ENCODE measurements around the gene MFRP. TPM values are rescaled to one million over a fixed set of nuclear protein-coding genes. Genes with fewer than 3 reads are reported as not detected.

The MFRP gene
- total and polyA plus RNA-seq, 10 donors, result 0.02 to 0.16 (median 0.03) TPM; not detected in 6

GRCh38 chr11:119355091-119355843 lies 8.8 kb upstream of the MFRP start:
- no peak overlapping the region for H3K27ac ChIP-seq

GRCh38 chr11:119352857-119353260 lies 6.4 kb upstream of the MFRP start:
- intact Hi-C loops (cut with DNase I; ENCODE audit: low total_unique reads), result no loop called here
- TF ChIP-seq, protein P1, sequence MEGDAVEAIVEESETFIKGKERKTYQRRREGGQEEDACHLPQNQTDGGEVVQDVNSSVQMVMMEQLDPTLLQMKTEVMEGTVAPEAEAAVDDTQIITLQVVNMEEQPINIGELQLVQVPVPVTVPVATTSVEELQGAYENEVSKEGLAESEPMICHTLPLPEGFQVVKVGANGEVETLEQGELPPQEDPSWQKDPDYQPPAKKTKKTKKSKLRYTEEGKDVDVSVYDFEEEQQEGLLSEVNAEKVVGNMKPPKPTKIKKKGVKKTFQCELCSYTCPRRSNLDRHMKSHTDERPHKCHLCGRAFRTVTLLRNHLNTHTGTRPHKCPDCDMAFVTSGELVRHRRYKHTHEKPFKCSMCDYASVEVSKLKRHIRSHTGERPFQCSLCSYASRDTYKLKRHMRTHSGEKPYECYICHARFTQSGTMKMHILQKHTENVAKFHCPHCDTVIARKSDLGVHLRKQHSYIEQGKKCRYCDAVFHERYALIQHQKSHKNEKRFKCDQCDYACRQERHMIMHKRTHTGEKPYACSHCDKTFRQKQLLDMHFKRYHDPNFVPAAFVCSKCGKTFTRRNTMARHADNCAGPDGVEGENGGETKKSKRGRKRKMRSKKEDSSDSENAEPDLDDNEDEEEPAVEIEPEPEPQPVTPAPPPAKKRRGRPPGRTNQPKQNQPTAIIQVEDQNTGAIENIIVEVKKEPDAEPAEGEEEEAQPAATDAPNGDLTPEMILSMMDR (IDR thresholded peaks at IDR 0.05 in 8 of 11, conservative IDR thresholded peaks at IDR 0.05 in 3 of 11), result no peak
- TF ChIP-seq POLR2A (IDR thresholded peaks at IDR 0.05) (no peak), POLR2AphosphoS5 (IDR thresholded peaks at IDR 0.05) (no peak)
- H3K9me3 ChIP-seq, result no peaks in the 10 kb centered on the region
- H3K27me3 ChIP-seq (replicated peaks in 1 of 7), result peaks cover 0 to 67% (median 0%) of the 10 kb centered on the region in 7 donors
- 52 to 68% (median 59%) methylated on average over 4 of the region's 4 CpGs for WGBS, 5 donors
- peaks cover 0 to 16% (median 12%) of the 10 kb centered on the region in 6 donors for H3K4me1 ChIP-seq
- DNase-seq, result peak; percentile 12
- no peak overlapping the region for H3K4me3 ChIP-seq
- H3K27ac ChIP-seq, result no peak overlapping the region
- H3K36me3 ChIP-seq, result no peaks in the 10 kb centered on the region

More at GRCh38 chr11:119355091-119355843, 8.8 kb upstream of the MFRP start:
- no peaks in the 10 kb centered on the region for H3K9me3 ChIP-seq
- H3K27me3 ChIP-seq (replicated peaks in 1 of 7), result peaks cover 0 to 64% (median 0%) of the 10 kb centered on the region in 7 donors
- intact Hi-C loops (cut with DNase I; ENCODE audit: low total_unique reads), result loop anchor here (5.0 kb wide), 1 partner anchor 117 kb away; no protein-coding TSS in a partner anchor
- 67 to 79% (median 74%) methylated on average over 9 of the region's 9 CpGs for whole genome bisulfite sequencing, 5 donors
- TF ChIP-seq, protein P1 (IDR thresholded peaks at IDR 0.05 in 8 of 11, conservative IDR thresholded peaks at IDR 0.05 in 3 of 11), result no peak
- TF ChIP-seq POLR2A (IDR thresholded peaks at IDR 0.05) (no peak), POLR2AphosphoS5 (IDR thresholded peaks at IDR 0.05) (no peak)
- no peak overlapping the region for H3K4me3 ChIP-seq
- peaks cover 0 to 25% (median 13%) of the 10 kb centered on the region in 6 donors for H3K4me1 ChIP-seq
- DNase-seq, result no peak
- H3K36me3 ChIP-seq, result no peaks in the 10 kb centered on the region

- H3K27ac ChIP-seq, result no peak overlapping the region
- intact Hi-C loops (cut with DNase I; ENCODE audit: low total_unique reads), result no loop called here
These were observed 4.7 kb upstream of the MFRP start for GRCh38 chr11:119351232-119351631.

GRCh38 chr11:119350302-119350701 lies 3.8 kb upstream of the MFRP start:
- TF ChIP-seq POLR2AphosphoS5 (IDR thresholded peaks at IDR 0.05) (no peak), POLR2A (IDR thresholded peaks at IDR 0.05) (no peak)
- TF ChIP-seq, protein P1 (IDR thresholded peaks at IDR 0.05 in 8 of 11, conservative IDR thresholded peaks at IDR 0.05 in 3 of 11), result no peak
- DNase-seq, result peak; percentile 54
- Histone ChIP-seq H3K9me3 (no peaks in the 10 kb centered on the region), H3K36me3 (no peaks in the 10 kb centered on the region), H3K27me3 (replicated peaks in 1 of 7) (peaks cover 0 to 64% (median 0%) of the 10 kb centered on the region in 7 donors), H3K4me1 (no peaks in the 10 kb centered on the region), H3K27ac (no peak overlapping the region), H3K4me3 (no peak overlapping the region)
- intact Hi-C loops (cut with DNase I; ENCODE audit: low total_unique reads), result no loop called here
- WGBS, 5 donors, result 58 to 71% (median 60%) methylated on average over 6 of the region's 6 CpGs

More at GRCh38 chr11:119351232-119351631, 4.7 kb upstream of the MFRP start:
- 50 to 94% (median 58%) methylated on average over 1 to 2 of the region's 2 CpGs for WGBS, 5 donors
- Histone ChIP-seq H3K27me3 (replicated peaks in 1 of 7) (peaks cover 0 to 64% (median 0%) of the 10 kb centered on the region in 7 donors), H3K4me3 (no peak overlapping the region), H3K36me3 (no peaks in the 10 kb centered on the region), H3K4me1 (peaks cover 0 to 5% (median 4%) of the 10 kb centered on the region in 6 donors), H3K9me3 (no peaks in the 10 kb centered on the region)
- no peak for DNase-seq
- TF ChIP-seq POLR2A (IDR thresholded peaks at IDR 0.05) (no peak), POLR2AphosphoS5 (IDR thresholded peaks at IDR 0.05) (no peak)
- TF ChIP-seq, protein P1 (IDR thresholded peaks at IDR 0.05 in 8 of 11, conservative IDR thresholded peaks at IDR 0.05 in 3 of 11), result no peak
